Endodermal cell (in vitro differentiated cells): Measurements from ENCODE around the gene CACNA1I. TPM values are rescaled to one million over a fixed set of nuclear protein-coding genes. Genes with fewer than 3 reads are reported as not detected.
A peak's percentile ranks its signal among the peaks of the same experiment; 100 is the strongest.

Experiments
- DNase-seq: peaks from one replicate; pipeline ENCODE4 v3.0.0-alpha.2; 2017
- H3K27ac ChIP-seq: 2 replicates; pipeline ENCODE4 v1.5.1; 2013; ENCODE audit warnings: mild to moderate bottlenecking, low read depth, low read length, moderate library complexity
- H3K27me3 ChIP-seq: 2 replicates; pipeline ENCODE4 v1.6.1; 2013; ENCODE audit warnings: mild to moderate bottlenecking, low read length, moderate library complexity; ENCODE audit not compliant: insufficient read depth, control insufficient read depth, poor library complexity, severe bottlenecking
- H3K36me3 ChIP-seq: 2 replicates; pipeline ENCODE4 v1.7.0; 2013; ENCODE audit warnings: mild to moderate bottlenecking, low read length, moderate library complexity; ENCODE audit not compliant: control insufficient read depth, insufficient read depth
- H3K4me1 ChIP-seq: one replicate; pipeline ENCODE4 v1.7.0; 2013; ENCODE audit warnings: low read length; ENCODE audit not compliant: control insufficient read depth, insufficient read depth
- H3K4me3 ChIP-seq: 2 replicates; pipeline ENCODE4 v1.5.1; 2013; ENCODE audit warnings: mild to moderate bottlenecking, low read length, moderate library complexity
- H3K9ac ChIP-seq: 2 replicates; pipeline ENCODE4 v1.6.1; 2013; ENCODE audit warnings: mild to moderate bottlenecking, low read length, moderate library complexity; ENCODE audit not compliant: poor library complexity, severe bottlenecking; ENCODE audit errors: extremely low read depth
- H3K9me3 ChIP-seq: 2 replicates; pipeline ENCODE4 v1.6.1; 2013; ENCODE audit warnings: mild to moderate bottlenecking, low read length, moderate library complexity; ENCODE audit not compliant: control insufficient read depth
- H3K27ac Mint-ChIP-seq: 2 replicates; pipeline ENCODE4 v1.8.0; 2020; ENCODE audit warnings: mixed read lengths
- H3K27me3 Mint-ChIP-seq: 2 replicates; pipeline ENCODE4 v1.8.0; 2021; ENCODE audit warnings: mild to moderate bottlenecking, mixed read lengths; ENCODE audit not compliant: insufficient read depth
- H3K36me3 Mint-ChIP-seq: 2 replicates; pipeline ENCODE4 v1.8.0; 2020; ENCODE audit warnings: low read depth, mixed read lengths
- H3K4me1 Mint-ChIP-seq: 2 replicates; pipeline ENCODE4 v1.8.0; 2020; ENCODE audit warnings: mixed read lengths
- H3K4me3 Mint-ChIP-seq: 2 replicates; pipeline ENCODE4 v1.8.0; 2020; ENCODE audit warnings: mild to moderate bottlenecking, moderate library complexity, mixed read lengths
- H3K9me3 Mint-ChIP-seq: 2 replicates; pipeline ENCODE4 v1.8.0; 2020; ENCODE audit warnings: mild to moderate bottlenecking, mixed read lengths
- CTCF ChIP-seq: fragments of 200-600 bp; sonication (generic); conservative IDR thresholded peaks from 2 replicates; pipeline ENCODE4 v1.5.0; 2021; ENCODE audit warnings: antibody characterized with exemption, mild to moderate bottlenecking
- WGBS, 2 experiments: methylation state at CpG; one replicate each; pipeline versions ENCODE4 v1.1.5 to v1.1.7; 2013; ENCODE audit warnings: missing lambda C conversion rate in 2 of 2, mixed read lengths in 1 of 2; ENCODE audit not compliant: insufficient coverage in 1 of 2, insufficient read length in 1 of 2; 5-methylcytosine and 5-hydroxymethylcytosine counted together
- total RNA-seq, 2 donors: library from RNA; stranded (reverse); fragmentation: NEBNext Ultra II Directional in 1 of 2; extraction: Animal tissue kit (Norgen Biotek cat#: 25700) in 1 of 2; gene quantifications; 2 replicates in 1 of 2; 3 replicates in 1 of 2; pipeline ENCODE4 v1.2.1, GENCODE V29; 2021

Gene CACNA1I
- total RNA-seq, 2 donors from 2014 or later: 1.2 to 2.2 TPM

GRCh38 chr22:39731481-39731880 lies 160.9 kb downstream of the CACNA1I start:
- Mint-ChIP-seq H3K4me1 (peaks cover 10% of the 10 kb centered on the region), H3K4me3 (no peak overlapping the region), H3K27me3 (peaks cover 4% of the 10 kb centered on the region), H3K27ac (no peak overlapping the region), H3K9me3 (no peaks in the 10 kb centered on the region), H3K36me3 (no peaks in the 10 kb centered on the region)
- Histone ChIP-seq H3K9me3 (no peaks in the 10 kb centered on the region), H3K9ac (no peak overlapping the region), H3K4me3 (no peak overlapping the region), H3K27ac (no peak overlapping the region), H3K36me3 (no peaks in the 10 kb centered on the region), H3K4me1 (no peaks in the 10 kb centered on the region), H3K27me3 (peaks cover 11% of the 10 kb centered on the region)
- DNase-seq: no peak
- TF ChIP-seq CTCF: no peak
- 89 to 90% methylated on average over 3 to 5 of the region's 5 CpGs for WGBS, 2 experiments

GRCh38 chr22:39731881-39732555 lies 161.5 kb downstream of the CACNA1I start:
- no peaks in the 10 kb centered on the region for H3K36me3 Mint-ChIP-seq
- WGBS, 2 experiments: 82 to 84% methylated on average over 11 to 12 of the region's 12 CpGs
- H3K27me3 Mint-ChIP-seq: peaks cover 4% of the 10 kb centered on the region
- H3K9me3 ChIP-seq: no peaks in the 10 kb centered on the region
- H3K9me3 Mint-ChIP-seq: no peaks in the 10 kb centered on the region
- H3K4me1 Mint-ChIP-seq: peaks cover 10% of the 10 kb centered on the region
- no peaks in the 10 kb centered on the region for H3K4me1 ChIP-seq
- no peaks in the 10 kb centered on the region for H3K36me3 ChIP-seq
- no peak overlapping the region for H3K4me3 Mint-ChIP-seq
- DNase-seq: peak; percentile 70
- no peak overlapping the region for H3K4me3 ChIP-seq
- no peak overlapping the region for H3K27ac Mint-ChIP-seq
- no peak overlapping the region for H3K9ac ChIP-seq
- TF ChIP-seq CTCF: peak; percentile 35
- H3K27ac ChIP-seq: no peak overlapping the region
- peaks cover 13% of the 10 kb centered on the region for H3K27me3 ChIP-seq

- 93 to 97% methylated on average over 5 to 8 of the region's 8 CpGs for WGBS, 2 experiments
- Histone ChIP-seq H3K27ac (no peak overlapping the region), H3K4me3 (no peak overlapping the region), H3K9ac (no peak overlapping the region), H3K9me3 (no peaks in the 10 kb centered on the region), H3K36me3 (no peaks in the 10 kb centered on the region), H3K4me1 (no peaks in the 10 kb centered on the region), H3K27me3 (peaks cover 9% of the 10 kb centered on the region)
- no peak overlapping the region for H3K4me3 Mint-ChIP-seq
- TF ChIP-seq CTCF: no peak
- peaks cover 10% of the 10 kb centered on the region for H3K4me1 Mint-ChIP-seq
- H3K9me3 Mint-ChIP-seq: no peaks in the 10 kb centered on the region
- H3K27ac Mint-ChIP-seq: no peak overlapping the region
- DNase-seq: no peak
- H3K36me3 Mint-ChIP-seq: no peaks in the 10 kb centered on the region
- H3K27me3 Mint-ChIP-seq: peaks cover under 1% of the 10 kb centered on the region
Measured at GRCh38 chr22:39732625-39733024, 162.1 kb downstream of the CACNA1I start.
